Measurements from ENCODE around the gene SDR42E1. TPM values are rescaled to one million over a fixed set of nuclear protein-coding genes. Genes with fewer than 3 reads are reported as not detected.

Gene SDR42E1
- total RNA-seq, 1 donor from 2014 or later = not detected

GRCh38 chr16:81956213-81956948 lies 54.9 kb downstream of the SDR42E1 start:
- Mint-ChIP-seq H3K27ac (ENCODE audit: unreplicated experiment) (no peak overlapping the region), H3K4me3 (no peak overlapping the region), H3K9me3 (peaks cover 16% of the 10 kb centered on the region), H3K36me3 (ENCODE audit: low read depth) (no peaks in the 10 kb centered on the region), H3K27me3 (ENCODE audit: low read depth) (no peaks in the 10 kb centered on the region), H3K4me1 (peaks cover 11% of the 10 kb centered on the region)
- no peak for TF ChIP-seq CTCF (conservative IDR thresholded peaks at IDR 0.05)
- DNase-seq (ENCODE audit: low read depth, low spot score) = no peak

GRCh38 chr16:81951564-81951963 lies 59.7 kb downstream of the SDR42E1 start:
- DNase-seq (ENCODE audit: low read depth, low spot score) = no peak
- H3K4me1 Mint-ChIP-seq = peaks cover 11% of the 10 kb centered on the region
- no peak overlapping the region for H3K4me3 Mint-ChIP-seq
- no peak overlapping the region for H3K27ac Mint-ChIP-seq (ENCODE audit: unreplicated experiment)
- no peaks in the 10 kb centered on the region for H3K36me3 Mint-ChIP-seq (ENCODE audit: low read depth)
- H3K27me3 Mint-ChIP-seq (ENCODE audit: low read depth) = no peaks in the 10 kb centered on the region
- TF ChIP-seq CTCF (conservative IDR thresholded peaks at IDR 0.05) = no peak
- peaks cover 20% of the 10 kb centered on the region for H3K9me3 Mint-ChIP-seq

- DNase-seq (ENCODE audit: low read depth, low spot score) = no peak
- Mint-ChIP-seq H3K36me3 (ENCODE audit: low read depth) (no peaks in the 10 kb centered on the region), H3K4me1 (peaks cover 19% of the 10 kb centered on the region), H3K4me3 (no peak overlapping the region), H3K9me3 (peaks cover 3% of the 10 kb centered on the region), H3K27ac (ENCODE audit: unreplicated experiment) (no peak overlapping the region), H3K27me3 (ENCODE audit: low read depth) (no peaks in the 10 kb centered on the region)
- TF ChIP-seq CTCF (conservative IDR thresholded peaks at IDR 0.05) = no peak
Measured at GRCh38 chr16:81946206-81946605, 65.1 kb downstream of the SDR42E1 start.

GRCh38 chr16:81945665-81946064 lies 65.6 kb downstream of the SDR42E1 start:
- Mint-ChIP-seq H3K4me3 (no peak overlapping the region), H3K9me3 (peaks cover 3% of the 10 kb centered on the region), H3K4me1 (peaks cover 23% of the 10 kb centered on the region), H3K36me3 (ENCODE audit: low read depth) (no peaks in the 10 kb centered on the region), H3K27ac (ENCODE audit: unreplicated experiment) (no peak overlapping the region), H3K27me3 (ENCODE audit: low read depth) (no peaks in the 10 kb centered on the region)
- TF ChIP-seq CTCF (conservative IDR thresholded peaks at IDR 0.05) = no peak
- no peak for DNase-seq (ENCODE audit: low read depth, low spot score)

- Mint-ChIP-seq H3K27ac (ENCODE audit: unreplicated experiment) (no peak overlapping the region), H3K4me1 (peaks cover 37% of the 10 kb centered on the region)
Measured at GRCh38 chr16:81942007-81942601, 69.2 kb downstream of the SDR42E1 start.

More at GRCh38 chr16:81942007-81942601, 69.2 kb downstream of the SDR42E1 start:
- no peaks in the 10 kb centered on the region for H3K36me3 Mint-ChIP-seq (ENCODE audit: low read depth)
- H3K4me3 Mint-ChIP-seq = no peak overlapping the region
- no peak for TF ChIP-seq CTCF (conservative IDR thresholded peaks at IDR 0.05)
- no peaks in the 10 kb centered on the region for H3K27me3 Mint-ChIP-seq (ENCODE audit: low read depth)
- DNase-seq (ENCODE audit: low read depth, low spot score) = no peak
- no peaks in the 10 kb centered on the region for H3K9me3 Mint-ChIP-seq

Data from neural crest cell (in vitro differentiated cells).